ENCODE data around the gene FZD7. TPM values are rescaled to one million over a fixed set of nuclear protein-coding genes. Genes with fewer than 3 reads are reported as not detected.

FZD7 gene
- total RNA-seq, 1 experiment from 2014 or later = 14.6 TPM

GRCh38 chr2:202040079-202040844 is 6.6 kb downstream of the FZD7 start:
- H2AFZ ChIP-seq (ENCODE audit: low read depth, low read length, poor library complexity, severe bottlenecking) = no peak overlapping the region
- RAD21 ChIA-PET (ENCODE audit: low non-redundant PET in 1 of 2, low total read pairs in 2 of 2, uncharacterized antibody in 2 of 2, unreplicated experiment in 2 of 2) = no interaction called here
- no peak overlapping the region for H3K9ac ChIP-seq (ENCODE audit: low read length)
- POLR2A ChIA-PET = no interaction called here
- H3K9me3 ChIP-seq (ENCODE audit: control insufficient read depth in 1 of 2, insufficient read depth in 1 of 2, low read depth in 1 of 2, low read length in 2 of 2) = no peaks in the 10 kb centered on the region
- H3K36me3 ChIP-seq (ENCODE audit: control insufficient read depth in 1 of 2, insufficient read depth in 2 of 2, low read length in 2 of 2) = no peaks in the 10 kb centered on the region
- no peaks in the 10 kb centered on the region for H3K79me2 ChIP-seq (ENCODE audit: insufficient read depth, low read length)
- no TSS peak for BruUV-seq (replicated peaks)
- H3K4me3 ChIP-seq (replicated peaks in 1 of 2; ENCODE audit: low read depth in 1 of 2, low read length in 2 of 2) = no peak overlapping the region
- peaks cover 22 to 34% of the 10 kb centered on the region in 2 experiments for H3K4me1 ChIP-seq (ENCODE audit: control insufficient read depth in 1 of 2, insufficient read depth in 2 of 2, low read length in 2 of 2)
- DNase-seq (ENCODE audit: low read depth, low spot score) (no peak), ATAC-seq (no peak)
- no peak for TF ChIP-seq MAX (IDR thresholded peaks at IDR 0.05)
- no peak for TF ChIP-seq ELF1 (IDR thresholded peaks at IDR 0.05; ENCODE audit: borderline replicate concordance, low read depth)
- TF ChIP-seq JUND (IDR thresholded peaks at IDR 0.05) = no peak
- no peak for TF ChIP-seq ZNF274 (IDR thresholded peaks at IDR 0.05; ENCODE audit: low read depth, low read length)
- no peak for TF ChIP-seq EZH2 (IDR thresholded peaks at IDR 0.05)
- no peak for TF ChIP-seq FOSL1 (IDR thresholded peaks at IDR 0.05; ENCODE audit: low read depth)
- TF ChIP-seq REST (IDR thresholded peaks at IDR 0.05; ENCODE audit: low read depth) = no peak
- TF ChIP-seq EGR1 (IDR thresholded peaks at IDR 0.05; ENCODE audit: low read depth) = no peak
- TF ChIP-seq POLR2A (IDR thresholded peaks at IDR 0.05; ENCODE audit: borderline replicate concordance, extremely low read depth, insufficient read depth, insufficient read length) = no peak
- no peak for TF ChIP-seq CBX3 (IDR thresholded peaks at IDR 0.05; ENCODE audit: low read depth)
- TF ChIP-seq ZFX (IDR thresholded peaks at IDR 0.05) = no peak
- no peak for TF ChIP-seq EZH2phosphoT487 (IDR thresholded peaks at IDR 0.05; ENCODE audit: borderline replicate concordance)
- no peak for TF ChIP-seq SIN3A (IDR thresholded peaks at IDR 0.05; ENCODE audit: low read depth)
- no peak for TF ChIP-seq CTCF (IDR thresholded peaks at IDR 0.05 in 2 of 3, conservative IDR thresholded peaks at IDR 0.05 in 1 of 3; ENCODE audit: borderline replicate concordance in 1 of 3, insufficient read depth in 1 of 3, low read depth in 2 of 3, low read length in 2 of 3)
- no peak for TF ChIP-seq POLR2AphosphoS5 (IDR thresholded peaks at IDR 0.05; ENCODE audit: low read depth, low read length)
- TF ChIP-seq ZBTB33 (IDR thresholded peaks at IDR 0.05; ENCODE audit: extremely low read depth, insufficient replicate concordance, low read length) = no peak
- TF ChIP-seq CEBPB (IDR thresholded peaks at IDR 0.05; ENCODE audit: low read depth) = no peak
- no peak for TF ChIP-seq RAD21 (IDR thresholded peaks at IDR 0.05; ENCODE audit: low read depth)
- TF ChIP-seq SP1 (IDR thresholded peaks at IDR 0.05; ENCODE audit: low read depth) = no peak
- CTCF ChIA-PET = no interaction called here
- H3K27me3 ChIP-seq (ENCODE audit: insufficient read depth, low read length) = no peaks in the 10 kb centered on the region
- no peaks in the 10 kb centered on the region for H3K9me2 ChIP-seq (ENCODE audit: insufficient read depth)
- no peaks in the 10 kb centered on the region for H4K20me1 ChIP-seq (ENCODE audit: insufficient read depth)
- no peak overlapping the region for H3K27ac ChIP-seq (ENCODE audit: low read depth, low read length)
- 0 out of 2 replicates have a peak overlapping the region, but pooled peaks have one; percentile 64 for H3K4me2 ChIP-seq (ENCODE audit: low read length)
- intact Hi-C loops (cut with micrococcal nuclease) = no loop called here

All from HCT116 (cell line).